ENCODE data around the gene RPS14. TPM values are rescaled to one million over a fixed set of nuclear protein-coding genes. Genes with fewer than 3 reads are reported as not detected.

Gene RPS14
- total RNA-seq, 1 donor from 2014 or later: 1,255 TPM

- ATAC-seq (no peak), DNase-seq (peak; percentile 20)
- intact Hi-C loops (cut with micrococcal nuclease): no loop called here
These were observed 43.3 kb downstream of the RPS14 start for GRCh38 chr5:150406103-150406722.

GRCh38 chr5:150404941-150405816 lies 44.4 kb downstream of the RPS14 start:
- peak; percentile 12 for DNase-seq
- intact Hi-C loops (cut with micrococcal nuclease): no loop called here
- ATAC-seq: no peak

GRCh38 chr5:150404535-150404934 lies 45.0 kb downstream of the RPS14 start:
- no peak for ATAC-seq
- intact Hi-C loops (cut with micrococcal nuclease): no loop called here
- DNase-seq: peak; percentile 18

- ATAC-seq: peak; percentile 34
- intact Hi-C loops (cut with micrococcal nuclease): no loop called here
These were observed 45.4 kb downstream of the RPS14 start for GRCh38 chr5:150404121-150404520.

GRCh38 chr5:150402901-150403342 lies 46.6 kb downstream of the RPS14 start:
- DNase-seq: peak; percentile 28
- intact Hi-C loops (cut with micrococcal nuclease): no loop called here
- no peak for ATAC-seq

More at GRCh38 chr5:150404121-150404520, 45.4 kb downstream of the RPS14 start:
- peak; percentile 49 for DNase-seq

- ATAC-seq: no peak
- peak; percentile 12 for DNase-seq
- intact Hi-C loops (cut with micrococcal nuclease): no loop called here
These were observed 47.2 kb downstream of the RPS14 start for GRCh38 chr5:150402229-150402773.

- ATAC-seq (no peak), DNase-seq (peak; percentile 4)
- intact Hi-C loops (cut with micrococcal nuclease): no loop called here
These were observed 47.9 kb downstream of the RPS14 start for GRCh38 chr5:150401376-150402228.

GRCh38 chr5:150401076-150401375 lies 48.5 kb downstream of the RPS14 start:
- intact Hi-C loops (cut with micrococcal nuclease): no loop called here
- ATAC-seq: no peak
- DNase-seq: peak; percentile 2

GRCh38 chr5:150400316-150401075 lies 49.0 kb downstream of the RPS14 start:
- no peak for ATAC-seq
- intact Hi-C loops (cut with micrococcal nuclease): no loop called here
- DNase-seq: peak; percentile 22

GRCh38 chr5:150399524-150400211 lies 49.9 kb downstream of the RPS14 start:
- intact Hi-C loops (cut with micrococcal nuclease): no loop called here
- DNase-seq (peak; percentile 9), ATAC-seq (no peak)

- DNase-seq (peak; percentile 27), ATAC-seq (no peak)
- intact Hi-C loops (cut with micrococcal nuclease): no loop called here
These were observed 50.6 kb downstream of the RPS14 start for GRCh38 chr5:150398722-150399523.

GRCh38 chr5:150397782-150398721 lies 51.5 kb downstream of the RPS14 start:
- DNase-seq: peak; percentile 28
- ATAC-seq: no peak
- intact Hi-C loops (cut with micrococcal nuclease): no loop called here

- ATAC-seq (no peak), DNase-seq (peak; percentile 3)
- intact Hi-C loops (cut with micrococcal nuclease): no loop called here
These were observed 52.3 kb downstream of the RPS14 start for GRCh38 chr5:150397146-150397781.

- peak; percentile 13 for DNase-seq
- intact Hi-C loops (cut with micrococcal nuclease): no loop called here
These were observed 53.3 kb downstream of the RPS14 start for GRCh38 chr5:150396267-150396666.

GRCh38 chr5:150395688-150395975 lies 53.9 kb downstream of the RPS14 start:
- no peak for DNase-seq
- no peak for ATAC-seq
- intact Hi-C loops (cut with micrococcal nuclease): no loop called here

More at GRCh38 chr5:150396267-150396666, 53.3 kb downstream of the RPS14 start:
- ATAC-seq: no peak
